Measurements from ENCODE around the gene FBXW11. TPM values are rescaled to one million over a fixed set of nuclear protein-coding genes. Genes with fewer than 3 reads are reported as not detected.

The FBXW11 gene
- total RNA-seq, 1 experiment from 2014 or later: 54.8 TPM

DNA sequence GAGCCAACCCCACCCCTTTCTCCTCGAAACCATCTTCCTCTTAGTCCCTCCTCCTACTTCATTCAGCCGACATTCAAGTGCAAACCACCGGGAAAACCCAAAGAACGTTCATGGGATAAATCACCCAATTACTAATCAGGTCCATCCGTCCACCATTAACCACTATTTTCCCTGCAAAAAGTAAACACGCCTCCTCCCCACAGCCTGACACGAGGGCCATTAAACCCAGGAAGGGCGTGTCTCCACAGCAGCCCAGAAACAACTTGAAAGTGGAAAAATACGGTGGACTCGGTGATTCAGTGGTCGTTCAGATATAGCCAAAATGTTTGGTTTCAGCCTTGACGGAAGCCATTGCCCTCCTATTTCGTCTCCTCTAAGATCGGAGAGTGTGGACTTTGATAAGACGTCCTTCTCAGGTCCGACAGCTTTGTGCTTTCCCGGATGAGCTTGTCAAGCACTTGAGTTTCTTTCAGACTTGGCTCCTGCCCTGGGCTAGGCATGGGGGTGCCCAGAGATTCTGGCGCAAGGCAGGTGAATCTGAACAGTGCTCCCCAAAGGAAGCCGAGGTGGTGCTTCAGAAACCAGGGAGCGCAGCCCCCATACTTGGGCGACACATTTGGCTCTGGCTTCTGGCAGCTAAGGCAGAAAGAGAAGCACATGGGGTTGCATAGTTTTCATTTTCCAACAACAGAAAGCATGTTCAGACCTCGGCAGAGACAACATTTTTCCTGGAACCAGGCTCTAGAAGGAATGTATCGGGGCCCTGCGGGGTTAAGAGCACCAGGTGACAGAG lies 164.3 kb downstream of the FBXW11 start:
- no peak for TF ChIP-seq EZH2 (IDR thresholded peaks at IDR 0.05; ENCODE audit: low read depth)
- TF ChIP-seq, protein P1, sequence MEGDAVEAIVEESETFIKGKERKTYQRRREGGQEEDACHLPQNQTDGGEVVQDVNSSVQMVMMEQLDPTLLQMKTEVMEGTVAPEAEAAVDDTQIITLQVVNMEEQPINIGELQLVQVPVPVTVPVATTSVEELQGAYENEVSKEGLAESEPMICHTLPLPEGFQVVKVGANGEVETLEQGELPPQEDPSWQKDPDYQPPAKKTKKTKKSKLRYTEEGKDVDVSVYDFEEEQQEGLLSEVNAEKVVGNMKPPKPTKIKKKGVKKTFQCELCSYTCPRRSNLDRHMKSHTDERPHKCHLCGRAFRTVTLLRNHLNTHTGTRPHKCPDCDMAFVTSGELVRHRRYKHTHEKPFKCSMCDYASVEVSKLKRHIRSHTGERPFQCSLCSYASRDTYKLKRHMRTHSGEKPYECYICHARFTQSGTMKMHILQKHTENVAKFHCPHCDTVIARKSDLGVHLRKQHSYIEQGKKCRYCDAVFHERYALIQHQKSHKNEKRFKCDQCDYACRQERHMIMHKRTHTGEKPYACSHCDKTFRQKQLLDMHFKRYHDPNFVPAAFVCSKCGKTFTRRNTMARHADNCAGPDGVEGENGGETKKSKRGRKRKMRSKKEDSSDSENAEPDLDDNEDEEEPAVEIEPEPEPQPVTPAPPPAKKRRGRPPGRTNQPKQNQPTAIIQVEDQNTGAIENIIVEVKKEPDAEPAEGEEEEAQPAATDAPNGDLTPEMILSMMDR (conservative IDR thresholded peaks at IDR 0.05): no peak

DNA sequence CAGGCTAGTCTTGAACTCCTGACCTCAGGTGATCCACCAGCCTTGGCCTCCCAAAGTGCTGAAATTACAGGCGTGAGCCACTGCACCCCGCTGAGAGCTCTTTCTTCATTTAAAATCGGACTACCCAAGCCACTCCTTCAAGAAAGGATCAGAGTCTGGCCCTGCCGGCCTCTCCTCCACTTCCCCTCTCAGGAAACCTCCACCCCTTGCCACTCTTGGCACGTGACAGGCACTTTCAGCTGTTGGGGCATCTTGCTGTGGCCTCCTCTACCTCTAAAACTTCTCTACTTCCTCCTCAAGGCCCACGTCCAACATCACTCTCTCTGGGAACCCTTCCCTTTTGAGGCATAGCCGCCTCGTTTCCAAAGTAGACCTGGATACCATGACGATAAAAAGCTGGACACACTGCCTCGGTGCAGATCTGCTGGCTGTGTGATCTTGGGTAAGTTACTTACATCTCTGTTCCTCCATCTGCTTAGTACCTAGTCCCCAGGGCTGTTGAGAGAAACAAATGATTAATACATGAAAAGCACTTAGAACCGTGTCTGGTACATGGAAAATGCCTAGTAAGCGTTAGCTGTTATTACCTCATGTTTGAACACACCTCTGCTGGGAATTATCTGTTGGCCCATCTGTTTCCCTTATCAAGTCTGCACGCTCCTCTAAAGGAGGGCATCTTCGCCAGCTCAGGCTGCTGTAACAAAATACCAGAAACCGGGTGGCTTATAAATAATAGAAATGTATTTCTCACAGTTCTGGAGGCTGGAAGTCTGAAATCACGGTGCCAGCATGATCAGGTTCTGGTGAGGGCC lies 165.5 kb downstream of the FBXW11 start:
- ChIA-PET CTCF (no interaction called here), POLR2A (ENCODE audit: unreplicated experiment) (no interaction called here)
- TF ChIP-seq, protein P1 (conservative IDR thresholded peaks at IDR 0.05): no peak
- no peak for TF ChIP-seq EZH2 (IDR thresholded peaks at IDR 0.05; ENCODE audit: low read depth)

More for the DNA sequence above, 164.3 kb downstream of the FBXW11 start:
- H3K4me3 ChIP-seq: no peak overlapping the region
- no peak overlapping the region for H3K27ac ChIP-seq
- H2AFZ ChIP-seq: no peak overlapping the region
- H3K27me3 ChIP-seq (ENCODE audit: insufficient read depth, low read depth): no peaks in the 10 kb centered on the region
- no peak for DNase-seq
- H3F3A ChIP-seq (ENCODE audit: insufficient read depth, low read depth): no peaks in the 10 kb centered on the region
- no peaks in the 10 kb centered on the region for H3K79me2 ChIP-seq (ENCODE audit: low read depth)
- H3K9me3 ChIP-seq (ENCODE audit: insufficient read depth, low read depth): no peaks in the 10 kb centered on the region
- no peaks in the 10 kb centered on the region for H3K36me3 ChIP-seq (ENCODE audit: low read depth)
- H3K4me2 ChIP-seq: no peak overlapping the region
- no peaks in the 10 kb centered on the region for H3K4me1 ChIP-seq (replicated peaks; ENCODE audit: insufficient read depth)
- H3K9me2 ChIP-seq (ENCODE audit: insufficient read depth): no peaks in the 10 kb centered on the region
- no peaks in the 10 kb centered on the region for H4K20me1 ChIP-seq (ENCODE audit: insufficient read depth)
- no TSS peak for BruUV-seq (replicated peaks)
- intact Hi-C loops (cut with micrococcal nuclease; ENCODE audit: unreplicated experiment): no loop called here
- ChIA-PET CTCF (no interaction called here), POLR2A (ENCODE audit: unreplicated experiment) (no interaction called here)

DNA sequence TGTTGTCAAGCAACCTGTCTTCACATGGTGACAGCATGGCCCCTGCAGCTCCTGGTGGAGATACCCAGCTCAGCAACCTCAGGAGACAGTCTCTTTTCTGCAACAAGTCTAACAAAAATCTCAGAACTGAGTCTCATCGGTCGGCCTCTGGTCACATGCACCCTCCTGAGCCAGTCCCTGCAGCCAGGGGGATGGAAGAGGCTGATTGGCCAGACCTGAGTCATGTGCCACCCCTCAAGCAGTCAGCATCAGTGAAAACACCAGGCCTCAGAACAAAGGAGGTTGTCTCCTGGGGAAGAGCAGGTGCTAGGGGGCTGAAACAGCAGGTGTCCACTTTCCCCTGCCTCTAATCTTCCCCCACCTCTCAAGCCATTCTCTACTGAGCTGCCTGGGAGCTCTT lies 166.4 kb downstream of the FBXW11 start:
- BruUV-seq (replicated peaks): no TSS peak
- TF ChIP-seq, protein P1 (conservative IDR thresholded peaks at IDR 0.05): no peak
- no peak for TF ChIP-seq EZH2 (IDR thresholded peaks at IDR 0.05; ENCODE audit: low read depth)
- H3K27ac ChIP-seq: no peak overlapping the region
- no peaks in the 10 kb centered on the region for H3K79me2 ChIP-seq (ENCODE audit: low read depth)
- DNase-seq: no peak
- intact Hi-C loops (cut with micrococcal nuclease; ENCODE audit: unreplicated experiment): no loop called here
- POLR2A ChIA-PET (ENCODE audit: unreplicated experiment): no interaction called here
- no peaks in the 10 kb centered on the region for H3K4me1 ChIP-seq (replicated peaks; ENCODE audit: insufficient read depth)
- CTCF ChIA-PET: interaction anchor here (0.7 kb wide), 1 partner anchor 127 kb away, joined by 4 read pairs; no protein-coding TSS in a partner anchor
- no peaks in the 10 kb centered on the region for H3K9me2 ChIP-seq (ENCODE audit: insufficient read depth)
- no peaks in the 10 kb centered on the region for H3K9me3 ChIP-seq (ENCODE audit: insufficient read depth, low read depth)
- no peaks in the 10 kb centered on the region for H3K27me3 ChIP-seq (ENCODE audit: insufficient read depth, low read depth)
- H3K4me3 ChIP-seq: no peak overlapping the region
- H3K4me2 ChIP-seq: no peak overlapping the region
- H4K20me1 ChIP-seq (ENCODE audit: insufficient read depth): no peaks in the 10 kb centered on the region
- no peak overlapping the region for H2AFZ ChIP-seq
- H3K36me3 ChIP-seq (ENCODE audit: low read depth): no peaks in the 10 kb centered on the region
- H3F3A ChIP-seq (ENCODE audit: insufficient read depth, low read depth): no peaks in the 10 kb centered on the region

More for the DNA sequence above, 165.5 kb downstream of the FBXW11 start:
- H3K4me3 ChIP-seq: no peak overlapping the region
- no TSS peak for BruUV-seq (replicated peaks)
- H2AFZ ChIP-seq: no peak overlapping the region
- H3K27ac ChIP-seq: no peak overlapping the region
- no peaks in the 10 kb centered on the region for H4K20me1 ChIP-seq (ENCODE audit: insufficient read depth)
- DNase-seq: no peak
- no peaks in the 10 kb centered on the region for H3K4me1 ChIP-seq (replicated peaks; ENCODE audit: insufficient read depth)
- intact Hi-C loops (cut with micrococcal nuclease; ENCODE audit: unreplicated experiment): no loop called here
- H3K27me3 ChIP-seq (ENCODE audit: insufficient read depth, low read depth): no peaks in the 10 kb centered on the region
- H3K9me2 ChIP-seq (ENCODE audit: insufficient read depth): no peaks in the 10 kb centered on the region
- no peaks in the 10 kb centered on the region for H3K9me3 ChIP-seq (ENCODE audit: insufficient read depth, low read depth)
- H3K4me2 ChIP-seq: no peak overlapping the region
- no peaks in the 10 kb centered on the region for H3K36me3 ChIP-seq (ENCODE audit: low read depth)
- no peaks in the 10 kb centered on the region for H3K79me2 ChIP-seq (ENCODE audit: low read depth)
- H3F3A ChIP-seq (ENCODE audit: insufficient read depth, low read depth): no peaks in the 10 kb centered on the region
